Measurements from ENCODE around the gene NECTIN4. TPM values are rescaled to one million over a fixed set of nuclear protein-coding genes. Genes with fewer than 3 reads are reported as not detected.

NECTIN4 gene
- total and polyA plus RNA-seq, 10 of the 15 experiments (the other 5 are each of a cell fraction or from before 2014, with no cell fraction given): 2.8 to 8.7 (median 3.7) TPM

GRCh38 chr1:161111117-161111516 is 21.8 kb upstream of the NECTIN4 start:
- Histone ChIP-seq H3K4me2 (ENCODE audit: control insufficient read depth, insufficient read depth) (no peak overlapping the region), H3K9ac (ENCODE audit: control insufficient read depth, insufficient read depth, low read length) (no peak overlapping the region), H3K4me3 (no peak overlapping the region), H3K36me3 (ENCODE audit: control insufficient read depth in 2 of 2, insufficient read depth in 2 of 2, low read length in 1 of 2) (peaks cover 1 to 2% of the 10 kb centered on the region in 2 experiments; a peak in 1 of 4 replicates), H3K9me3 (replicated peaks; ENCODE audit: control insufficient read depth, insufficient read depth, low read length) (no peaks in the 10 kb centered on the region), H3K79me2 (ENCODE audit: control insufficient read depth, insufficient read depth, low read length) (peaks cover 67% of the 10 kb centered on the region), H4K20me1 (ENCODE audit: control insufficient read depth, insufficient read depth) (no peaks in the 10 kb centered on the region), H2AFZ (ENCODE audit: control insufficient read depth, low read depth, low read length) (no peak overlapping the region), H3K27ac (ENCODE audit: control insufficient read depth, insufficient read depth) (no peak overlapping the region), H3K4me1 (ENCODE audit: control insufficient read depth, insufficient read depth, low read length) (no peaks in the 10 kb centered on the region), H3K27me3 (replicated peaks in 1 of 2; ENCODE audit: control insufficient read depth in 2 of 2, insufficient read depth in 2 of 2, low read length in 1 of 2) (no peaks in the 10 kb centered on the region)
- 94% methylated on average over 3 of the region's 3 CpGs for WGBS (ENCODE audit: insufficient coverage, insufficient replicate concordance, low lambda C conversion rate, missing lambda C conversion rate)
- RAD21 ChIA-PET (ENCODE audit: unreplicated experiment): no interaction called here
- intact Hi-C loops (cut with micrococcal nuclease; ENCODE audit: unreplicated experiment): no loop called here
- no TSS peak for BruUV-seq (replicated peaks)
- ATAC-seq: no peak
- CTCF ChIA-PET: no interaction called here
- in situ Hi-C loops (cut with MboI): no loop called here
- POLR2A ChIA-PET: no interaction called here
- FAIRE-seq: no peak
- DNase-seq (ENCODE audit: low read depth, low spot score): no peak
- TF ChIP-seq MEF2B (IDR thresholded peaks at IDR 0.05; ENCODE audit: partially characterized antibody, poor library complexity, severe bottlenecking) (no peak), IRF4 (IDR thresholded peaks at IDR 0.05; ENCODE audit: low read depth, low read length) (no peak)
- SMC1A ChIA-PET (ENCODE audit: uncharacterized antibody, unreplicated experiment): interaction anchor here (1.0 to 2.0 kb wide), 2 partner anchors 21 to 28 kb away, joined by 5 to 6 read pairs; no protein-coding TSS in a partner anchor

GRCh38 chr1:161106431-161106830 is 17.1 kb upstream of the NECTIN4 start:
- 100% methylated on average over 1 of the region's 1 CpG for WGBS (ENCODE audit: insufficient coverage, insufficient replicate concordance, low lambda C conversion rate, missing lambda C conversion rate)
- intact Hi-C loops (cut with micrococcal nuclease; ENCODE audit: unreplicated experiment) (no loop called here), in situ Hi-C loops (cut with MboI) (no loop called here)
- Histone ChIP-seq H3K36me3 (ENCODE audit: control insufficient read depth in 2 of 2, insufficient read depth in 2 of 2, low read length in 1 of 2) (peaks cover 4 to 7% of the 10 kb centered on the region in 2 experiments; a peak in 3 of 4 replicates), H3K4me1 (ENCODE audit: control insufficient read depth, insufficient read depth, low read length) (no peaks in the 10 kb centered on the region), H3K4me2 (ENCODE audit: control insufficient read depth, insufficient read depth) (no peak overlapping the region), H2AFZ (ENCODE audit: control insufficient read depth, low read depth, low read length) (no peak overlapping the region), H3K27ac (ENCODE audit: control insufficient read depth, insufficient read depth) (no peak overlapping the region), H3K79me2 (ENCODE audit: control insufficient read depth, insufficient read depth, low read length) (peaks cover 27% of the 10 kb centered on the region), H3K9me3 (replicated peaks; ENCODE audit: control insufficient read depth, insufficient read depth, low read length) (no peaks in the 10 kb centered on the region), H3K4me3 (no peak overlapping the region), H3K9ac (ENCODE audit: control insufficient read depth, insufficient read depth, low read length) (no peak overlapping the region), H3K27me3 (replicated peaks in 1 of 2; ENCODE audit: control insufficient read depth in 2 of 2, insufficient read depth in 2 of 2, low read length in 1 of 2) (no peaks in the 10 kb centered on the region), H4K20me1 (ENCODE audit: control insufficient read depth, insufficient read depth) (no peaks in the 10 kb centered on the region)
- RAD21 ChIA-PET (ENCODE audit: unreplicated experiment): no interaction called here
- ATAC-seq (no peak), DNase-seq (ENCODE audit: low read depth, low spot score) (no peak), FAIRE-seq (no peak)
- no TSS peak for BruUV-seq (replicated peaks)
- TF ChIP-seq RAD21 (IDR thresholded peaks at IDR 0.05; ENCODE audit: insufficient read depth, low read depth, low read length) (no peak), SP1 (IDR thresholded peaks at IDR 0.05; ENCODE audit: low read depth, low read length) (no peak), BCL11A (IDR thresholded peaks at IDR 0.05; ENCODE audit: low read depth, low read length) (no peak), EZH2 (IDR thresholded peaks at IDR 0.05; ENCODE audit: borderline replicate concordance, control insufficient read depth, low read depth, low read length) (no peak), JUND (IDR thresholded peaks at IDR 0.05; ENCODE audit: low read depth, low read length) (no peak), SMAD5 (IDR thresholded peaks at IDR 0.05; ENCODE audit: low read depth) (no peak), NFIC (IDR thresholded peaks at IDR 0.05; ENCODE audit: low read depth, low read length) (no peak), MYC (IDR thresholded peaks at IDR 0.05; ENCODE audit: insufficient read depth, insufficient read length, insufficient replicate concordance, low read length, severe bottlenecking) (no peak), EP300 (IDR thresholded peaks at IDR 0.05; ENCODE audit: borderline replicate concordance in 1 of 2, control insufficient read depth in 1 of 2, low read depth in 2 of 2, low read length in 2 of 2) (no peak)
- TF ChIP-seq, protein P1, sequence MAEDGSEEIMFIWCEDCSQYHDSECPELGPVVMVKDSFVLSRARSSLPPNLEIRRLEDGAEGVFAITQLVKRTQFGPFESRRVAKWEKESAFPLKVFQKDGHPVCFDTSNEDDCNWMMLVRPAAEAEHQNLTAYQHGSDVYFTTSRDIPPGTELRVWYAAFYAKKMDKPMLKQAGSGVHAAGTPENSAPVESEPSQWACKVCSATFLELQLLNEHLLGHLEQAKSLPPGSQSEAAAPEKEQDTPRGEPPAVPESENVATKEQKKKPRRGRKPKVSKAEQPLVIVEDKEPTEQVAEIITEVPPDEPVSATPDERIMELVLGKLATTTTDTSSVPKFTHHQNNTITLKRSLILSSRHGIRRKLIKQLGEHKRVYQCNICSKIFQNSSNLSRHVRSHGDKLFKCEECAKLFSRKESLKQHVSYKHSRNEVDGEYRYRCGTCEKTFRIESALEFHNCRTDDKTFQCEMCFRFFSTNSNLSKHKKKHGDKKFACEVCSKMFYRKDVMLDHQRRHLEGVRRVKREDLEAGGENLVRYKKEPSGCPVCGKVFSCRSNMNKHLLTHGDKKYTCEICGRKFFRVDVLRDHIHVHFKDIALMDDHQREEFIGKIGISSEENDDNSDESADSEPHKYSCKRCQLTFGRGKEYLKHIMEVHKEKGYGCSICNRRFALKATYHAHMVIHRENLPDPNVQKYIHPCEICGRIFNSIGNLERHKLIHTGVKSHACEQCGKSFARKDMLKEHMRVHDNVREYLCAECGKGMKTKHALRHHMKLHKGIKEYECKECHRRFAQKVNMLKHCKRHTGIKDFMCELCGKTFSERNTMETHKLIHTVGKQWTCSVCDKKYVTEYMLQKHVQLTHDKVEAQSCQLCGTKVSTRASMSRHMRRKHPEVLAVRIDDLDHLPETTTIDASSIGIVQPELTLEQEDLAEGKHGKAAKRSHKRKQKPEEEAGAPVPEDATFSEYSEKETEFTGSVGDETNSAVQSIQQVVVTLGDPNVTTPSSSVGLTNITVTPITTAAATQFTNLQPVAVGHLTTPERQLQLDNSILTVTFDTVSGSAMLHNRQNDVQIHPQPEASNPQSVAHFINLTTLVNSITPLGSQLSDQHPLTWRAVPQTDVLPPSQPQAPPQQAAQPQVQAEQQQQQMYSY (CRISPR knock-in tag; IDR thresholded peaks at IDR 0.05): no peak
- CTCF ChIA-PET: interaction anchor here (1.2 to 1.6 kb wide), 3 partner anchors 10 to 108 kb away, joined by 3 to 6 read pairs (median 4); no protein-coding TSS in a partner anchor
- SMC1A ChIA-PET (ENCODE audit: uncharacterized antibody, unreplicated experiment): interaction anchor here (0.6 kb wide), 1 partner anchor 29 kb away, joined by 3 read pairs; no protein-coding TSS in a partner anchor
- POLR2A ChIA-PET: no interaction called here

Data from GM12878 (cell line).